CD14-positive monocyte (primary cell): Measurements from ENCODE around the gene YIPF3. TPM values are rescaled to one million over a fixed set of nuclear protein-coding genes. Genes with fewer than 3 reads are reported as not detected.
"Not testable (repeated sequence)": the region's sequence is repeated elsewhere in the genome, so short reads cannot be mapped to it uniquely, and the experiment has no call there.

Source experiments
- DNase-seq, 3 donors: peaks; one replicate each; pipeline ENCODE4 v3.0.0-alpha.2; 2011 to 2022
- H2AFZ ChIP-seq: 2 replicates; pipeline ENCODE4 v1.6.0; 2012; ENCODE audit warnings: mild to moderate bottlenecking, low read depth, low read length, inconsistent platforms; ENCODE audit not compliant: insufficient read depth, poor library complexity, severe bottlenecking
- H3K27ac ChIP-seq, 2 donors: 1 replicate in 1 of 2; 2 replicates in 1 of 2; pipeline ENCODE4 v1.5.1; 2012 to 2013; ENCODE audit warnings: low read length in 2 of 2, control low read depth in 1 of 2, inconsistent platforms in 1 of 2, low read depth in 1 of 2, mild to moderate bottlenecking in 1 of 2
- H3K27me3 ChIP-seq, 2 donors: one replicate each; pipeline versions ENCODE4 v1.6.0 to v1.6.1; 2011 to 2013; ENCODE audit warnings: low read length in 2 of 2; ENCODE audit not compliant: control insufficient read depth in 2 of 2, insufficient read depth in 2 of 2
- H3K36me3 ChIP-seq, 2 donors: replicated peaks in 1 of 2; 1 replicate in 1 of 2; 2 replicates in 1 of 2; pipeline versions ENCODE4 v1.5.1 to v1.6.1; 2012 to 2013; ENCODE audit warnings: low read length in 2 of 2, control low read depth in 1 of 2, inconsistent platforms in 1 of 2, mild to moderate bottlenecking in 1 of 2; ENCODE audit not compliant: insufficient read depth in 2 of 2, control insufficient read depth in 1 of 2
- H3K4me1 ChIP-seq, 2 donors: 1 replicate in 1 of 2; 2 replicates in 1 of 2; pipeline versions ENCODE4 v1.5.1 to v1.6.1; 2012 to 2013; ENCODE audit warnings: low read length in 2 of 2, control low read depth in 1 of 2, inconsistent platforms in 1 of 2, mild to moderate bottlenecking in 1 of 2, moderate library complexity in 1 of 2; ENCODE audit not compliant: insufficient read depth in 2 of 2, control insufficient read depth in 1 of 2
- H3K4me2 ChIP-seq: replicated peaks from 2 replicates; pipeline ENCODE3; 2012; ENCODE audit warnings: low read length, moderate library complexity, mild to moderate bottlenecking; ENCODE audit not compliant: poor library complexity, severe bottlenecking; ENCODE audit errors: extremely low read depth
- H3K4me3 ChIP-seq, 3 experiments: fragments of 200-600 bp in 1 of 3; sonication (generic) in 1 of 3; replicated peaks in 1 of 3; 1 replicate in 2 of 3; 2 replicates in 1 of 3; pipeline ENCODE4 v1.5.1; 2011 to 2013; ENCODE audit warnings: low read length in 3 of 3, mild to moderate bottlenecking in 3 of 3, control low read depth in 2 of 3, low read depth in 2 of 3, inconsistent platforms in 1 of 3, moderate library complexity in 1 of 3
- H3K79me2 ChIP-seq: 2 replicates; pipeline ENCODE4 v1.6.0; 2012; ENCODE audit warnings: mild to moderate bottlenecking, control low read depth, inconsistent platforms, low read length, moderate library complexity; ENCODE audit not compliant: insufficient read depth
- H3K9ac ChIP-seq: 2 replicates; pipeline ENCODE4 v1.6.0; 2017; ENCODE audit warnings: low read length, mild to moderate bottlenecking; ENCODE audit not compliant: insufficient read depth, poor library complexity, severe bottlenecking
- H3K9me3 ChIP-seq, 2 donors: replicated peaks in 1 of 2; 1 replicate in 1 of 2; 2 replicates in 1 of 2; pipeline versions ENCODE4 v1.5.1 to v1.6.1; 2012 to 2013; ENCODE audit warnings: low read length in 2 of 2, control low read depth in 1 of 2; ENCODE audit not compliant: control insufficient read depth in 1 of 2, insufficient read depth in 1 of 2
- H4K20me1 ChIP-seq: 2 replicates; pipeline ENCODE4 v1.6.0; 2012; ENCODE audit warnings: mild to moderate bottlenecking, low read length, control low read depth, moderate library complexity; ENCODE audit not compliant: insufficient read depth
- H3K27ac Mint-ChIP-seq, 7 donors: one replicate each; pipeline ENCODE4 v1.8.0; 2020; ENCODE audit warnings: mild to moderate bottlenecking in 7 of 7, mixed read lengths in 7 of 7, moderate library complexity in 6 of 7, inconsistent platforms in 2 of 7
- H3K27me3 Mint-ChIP-seq, 3 donors: one replicate each; pipeline ENCODE4 v1.8.0; 2021 to 2022; ENCODE audit warnings: low read depth in 3 of 3, mild to moderate bottlenecking in 3 of 3, mixed read lengths in 3 of 3, moderate library complexity in 3 of 3, inconsistent platforms in 1 of 3
- H3K36me3 Mint-ChIP-seq, 2 donors: one replicate each; pipeline ENCODE4 v1.8.0; 2020; ENCODE audit warnings: mixed read lengths in 2 of 2, inconsistent platforms in 1 of 2, mild to moderate bottlenecking in 1 of 2
- H3K4me1 Mint-ChIP-seq: one replicate; pipeline ENCODE4 v1.8.0; 2020; ENCODE audit warnings: mild to moderate bottlenecking, mixed read lengths
- H3K4me3 Mint-ChIP-seq, 2 donors: one replicate each; pipeline ENCODE4 v1.8.0; 2020; ENCODE audit warnings: mild to moderate bottlenecking in 2 of 2, mixed read lengths in 2 of 2, moderate library complexity in 1 of 2
- H3K9me3 Mint-ChIP-seq, 7 donors: one replicate each; pipeline ENCODE4 v1.8.0; 2020 to 2022; ENCODE audit warnings: mixed read lengths in 7 of 7, mild to moderate bottlenecking in 6 of 7, moderate library complexity in 6 of 7, inconsistent platforms in 2 of 7
- WGBS: methylation state at CpG from one replicate; pipeline ENCODE4 v1.1.5; 2013; ENCODE audit warnings: missing lambda C conversion rate; ENCODE audit not compliant: insufficient coverage; 5-methylcytosine and 5-hydroxymethylcytosine counted together
- intact Hi-C, 2 donors: fragments of 100-400 bp; cut with micrococcal nuclease; formaldehyde crosslinking; loops; one replicate each; pipeline versions ENCODE4 v1.15.0 to v1.15.1; 2023
- polyA plus RNA-seq, 3 donors: library from polyadenylated mRNA; depleted of rRNA in 1 of 3; unstranded in 2 of 3; stranded (reverse) in 1 of 3; fragments of 300-500 nt in 2 of 3; fragments of >200 nt in 1 of 3; fragmentation: Illumina TruSeq in 2 of 3; gene quantifications; 1 replicate in 2 of 3; 2 replicates in 1 of 3; pipeline ENCODE4 v1.2.3, GENCODE V29; 2012 to 2021
- TF ChIP-seq, protein P1 (sequence below): fragments of 200-600 bp; IDR thresholded peaks from one replicate; pipeline ENCODE4 v1.8.0; 2022; ENCODE audit warnings: antibody characterized with exemption, mild to moderate bottlenecking

The YIPF3 gene
- polyA plus RNA-seq, 3 donors, result 112 to 126 (median 123) TPM

DNA sequence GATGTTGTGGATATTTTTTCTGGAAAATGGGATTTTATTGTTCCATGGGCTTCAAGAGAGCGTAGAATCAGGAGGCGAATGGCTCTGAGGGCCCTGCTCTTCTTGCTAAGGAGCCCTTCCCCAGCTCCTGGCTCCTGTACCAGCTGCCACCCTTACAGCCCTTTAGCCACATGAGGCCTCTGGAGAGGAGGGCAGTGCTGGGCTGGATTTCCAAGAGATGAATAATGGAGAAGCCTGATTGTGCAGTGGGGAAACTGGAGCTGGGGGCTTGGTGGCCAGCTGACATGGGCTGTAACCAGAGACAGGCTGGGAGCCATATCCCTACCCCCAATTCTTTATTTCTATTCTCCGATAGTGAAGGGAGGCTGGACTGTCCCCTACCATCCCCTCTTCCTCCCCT lies 15.8 kb downstream of the YIPF3 start:
- no peak overlapping the region for H3K4me3 ChIP-seq
- TF ChIP-seq, protein P1, sequence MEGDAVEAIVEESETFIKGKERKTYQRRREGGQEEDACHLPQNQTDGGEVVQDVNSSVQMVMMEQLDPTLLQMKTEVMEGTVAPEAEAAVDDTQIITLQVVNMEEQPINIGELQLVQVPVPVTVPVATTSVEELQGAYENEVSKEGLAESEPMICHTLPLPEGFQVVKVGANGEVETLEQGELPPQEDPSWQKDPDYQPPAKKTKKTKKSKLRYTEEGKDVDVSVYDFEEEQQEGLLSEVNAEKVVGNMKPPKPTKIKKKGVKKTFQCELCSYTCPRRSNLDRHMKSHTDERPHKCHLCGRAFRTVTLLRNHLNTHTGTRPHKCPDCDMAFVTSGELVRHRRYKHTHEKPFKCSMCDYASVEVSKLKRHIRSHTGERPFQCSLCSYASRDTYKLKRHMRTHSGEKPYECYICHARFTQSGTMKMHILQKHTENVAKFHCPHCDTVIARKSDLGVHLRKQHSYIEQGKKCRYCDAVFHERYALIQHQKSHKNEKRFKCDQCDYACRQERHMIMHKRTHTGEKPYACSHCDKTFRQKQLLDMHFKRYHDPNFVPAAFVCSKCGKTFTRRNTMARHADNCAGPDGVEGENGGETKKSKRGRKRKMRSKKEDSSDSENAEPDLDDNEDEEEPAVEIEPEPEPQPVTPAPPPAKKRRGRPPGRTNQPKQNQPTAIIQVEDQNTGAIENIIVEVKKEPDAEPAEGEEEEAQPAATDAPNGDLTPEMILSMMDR, result no peak
- Mint-ChIP-seq H3K4me3 (no peak overlapping the region), H3K4me1 (no peaks in the 10 kb centered on the region), H3K27ac (peak overlapping the region in 2 of 7 donors; percentile 14 to 27), H3K36me3 (peaks cover 79 to 85% of the 10 kb centered on the region in 2 donors), H3K27me3 (peaks cover 0 to 1% (median 0%) of the 10 kb centered on the region in 3 donors), H3K9me3 (peaks cover 0 to 2% (median 0%) of the 10 kb centered on the region in 7 donors)
- H3K27ac ChIP-seq, result no peak overlapping the region
- WGBS, result 100% methylated on average over 1 of the region's 3 CpGs
- H3K36me3 ChIP-seq, result peaks cover 78 to 94% of the 10 kb centered on the region in 2 donors
- no peak overlapping the region for H3K9ac ChIP-seq
- intact Hi-C loops, result loop anchor here in 1 of 2 donors (10.0 kb wide), 1 partner anchor 146 kb away; no protein-coding TSS in a partner anchor
- H3K27me3 ChIP-seq, result no peaks in the 10 kb centered on the region
- H2AFZ ChIP-seq, result no peak overlapping the region
- H4K20me1 ChIP-seq, result no peaks in the 10 kb centered on the region
- no peak overlapping the region for H3K4me2 ChIP-seq
- DNase-seq, result no peak
- no peaks in the 10 kb centered on the region for H3K4me1 ChIP-seq
- H3K79me2 ChIP-seq, result no peaks in the 10 kb centered on the region
- H3K9me3 ChIP-seq, result no peaks in the 10 kb centered on the region

DNA sequence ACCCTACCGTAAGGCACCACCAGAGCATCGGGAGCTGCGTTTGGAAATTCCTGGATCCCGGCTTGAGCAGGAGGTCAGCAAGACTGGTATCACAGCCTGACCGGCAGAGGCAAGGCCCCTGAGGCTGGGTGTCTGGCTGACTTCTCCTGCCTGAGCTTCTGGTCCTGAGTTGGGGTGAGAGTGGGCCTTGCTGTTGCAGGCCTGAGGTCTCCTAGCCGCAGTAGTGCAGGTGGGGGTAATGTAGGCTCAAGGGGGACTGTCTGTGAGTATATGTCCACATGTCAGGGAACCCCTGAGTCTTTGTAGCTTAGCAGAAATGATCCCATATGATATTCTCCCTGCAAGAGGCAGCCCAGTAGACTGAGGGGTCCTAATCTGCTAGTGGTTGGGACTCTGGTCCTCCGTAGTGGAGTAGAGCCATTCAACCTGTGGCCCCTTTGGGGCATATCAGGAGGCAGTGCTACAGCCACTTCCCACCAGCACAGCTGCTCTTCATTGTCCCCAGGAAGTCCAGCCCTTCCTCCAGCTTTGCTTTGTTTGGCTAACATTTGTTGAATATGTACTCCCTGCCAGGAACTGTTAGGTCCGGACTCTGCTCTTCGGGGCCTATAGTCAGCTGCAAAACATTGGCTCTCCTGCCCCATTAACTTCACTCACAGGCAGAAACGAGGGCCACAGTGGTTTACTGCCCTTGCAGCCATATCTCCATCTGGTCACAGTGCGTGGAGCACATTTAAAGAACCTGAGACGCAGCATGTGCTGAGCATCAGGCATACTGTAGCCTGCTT lies 17.5 kb downstream of the YIPF3 start:
- no peak overlapping the region for H3K4me2 ChIP-seq
- no peak overlapping the region for H3K9ac ChIP-seq
- peaks cover 12% of the 10 kb centered on the region for H4K20me1 ChIP-seq
- H2AFZ ChIP-seq, result no peak overlapping the region
- peaks cover 0 to 4% (median 1%) of the 10 kb centered on the region in 3 donors for H3K27me3 Mint-ChIP-seq
- peaks cover 63 to 85% of the 10 kb centered on the region in 2 donors for H3K36me3 ChIP-seq
- intact Hi-C loops, result no loop called here
- no peaks in the 10 kb centered on the region for H3K27me3 ChIP-seq
- peaks cover 70 to 71% of the 10 kb centered on the region in 2 donors for H3K36me3 Mint-ChIP-seq
- H3K9me3 Mint-ChIP-seq, result no peaks in the 10 kb centered on the region
- peaks cover 8% of the 10 kb centered on the region for H3K4me1 Mint-ChIP-seq
- TF ChIP-seq, protein P1, result no peak
- no peaks in the 10 kb centered on the region for H3K9me3 ChIP-seq
- no peaks in the 10 kb centered on the region for H3K79me2 ChIP-seq
- H3K4me3 ChIP-seq, result no peak overlapping the region
- H3K4me3 Mint-ChIP-seq, result no peak overlapping the region
- DNase-seq, result no peak
- peak overlapping the region in 2 of 7 donors; percentile 8 to 68 for H3K27ac Mint-ChIP-seq
- H3K4me1 ChIP-seq, result no peaks in the 10 kb centered on the region
- 97% methylated on average over 10 of the region's 12 CpGs for WGBS
- H3K27ac ChIP-seq, result no peak overlapping the region

DNA sequence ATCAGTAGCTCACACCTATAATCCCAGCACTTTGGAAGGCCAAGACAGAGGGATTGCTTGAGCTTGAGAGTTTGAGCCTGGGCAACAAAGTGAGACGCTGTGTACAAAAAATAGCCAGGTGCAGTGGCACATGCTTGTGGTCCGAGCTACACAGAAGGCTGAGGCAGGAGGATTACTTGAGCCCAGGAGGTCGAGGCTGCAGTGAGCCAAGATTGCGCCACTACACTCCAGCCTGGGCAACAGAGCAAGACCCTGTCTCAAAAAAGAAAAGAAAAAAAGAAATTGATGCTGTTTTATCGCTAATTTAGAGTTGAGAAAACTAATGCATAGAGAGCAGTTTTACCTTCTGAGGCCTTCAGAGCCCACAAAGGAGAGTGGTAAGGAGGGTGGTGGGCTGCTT lies 18.4 kb downstream of the YIPF3 start:
- H3K27ac Mint-ChIP-seq, H3K27ac ChIP-seq, DNase-seq, H3K27me3 ChIP-seq, H3K9me3 Mint-ChIP-seq, H3K4me2 ChIP-seq, H3K9me3 ChIP-seq, H3K9ac ChIP-seq, H2AFZ ChIP-seq, H3K4me3 Mint-ChIP-seq, H3K79me2 ChIP-seq, H3K4me1 ChIP-seq, intact Hi-C loops, H3K4me3 ChIP-seq, H3K27me3 Mint-ChIP-seq, H3K4me1 Mint-ChIP-seq: not testable (repeated sequence)
- WGBS, result 100% methylated on average over 5 of the region's 5 CpGs
- Histone ChIP-seq H4K20me1 (peaks cover 19% of the 10 kb centered on the region), H3K36me3 (peaks cover 61 to 85% of the 10 kb centered on the region in 2 donors)
- H3K36me3 Mint-ChIP-seq, result peaks cover 64 to 65% of the 10 kb centered on the region in 2 donors
